GM12873 (cell line): Measurements from ENCODE around the gene NPPB.

Experiments
- CTCF ChIP-seq: IDR thresholded peaks from 2 replicates; pipeline ENCODE4 v1.5.1; 2012; ENCODE audit warnings: low read depth, mild to moderate bottlenecking, moderate library complexity, low read length, control low read depth; ENCODE audit not compliant: insufficient read depth; ENCODE audit errors: missing control alignments

NPPB gene

GRCh38 chr1:11878891-11879190 lies 20.1 kb upstream of the NPPB start:
- no peak for TF ChIP-seq CTCF

GRCh38 chr1:11878081-11878890 lies 19.5 kb upstream of the NPPB start:
- no peak for TF ChIP-seq CTCF

- no peak for TF ChIP-seq CTCF
Measured at GRCh38 chr1:11877074-11877473, 18.3 kb upstream of the NPPB start.

- TF ChIP-seq CTCF = peak; percentile 5
Measured at GRCh38 chr1:11875094-11875493, 16.3 kb upstream of the NPPB start.

- TF ChIP-seq CTCF = no peak
Measured at GRCh38 chr1:11874624-11875023, 15.9 kb upstream of the NPPB start.

GRCh38 chr1:11874258-11874562 lies 15.5 kb upstream of the NPPB start:
- no peak for TF ChIP-seq CTCF

- no peak for TF ChIP-seq CTCF
Measured at GRCh38 chr1:11873395-11874257, 14.9 kb upstream of the NPPB start.
